ENCODE results near the gene VAC14.
A peak's percentile ranks its signal among the peaks of the same experiment; 100 is the strongest.
"Not testable (repeated sequence)": the region's sequence is repeated elsewhere in the genome, so short reads cannot be mapped to it uniquely, and the experiment has no call there.

Gene VAC14

GRCh38 chr16:70758786-70759185 is 42.2 kb downstream of the VAC14 start:
- DNase-seq = no peak

- DNase-seq = no peak
Measured at GRCh38 chr16:70757183-70757582, 43.8 kb downstream of the VAC14 start.

GRCh38 chr16:70756071-70756470 is 44.9 kb downstream of the VAC14 start:
- no peak for DNase-seq

DNA sequence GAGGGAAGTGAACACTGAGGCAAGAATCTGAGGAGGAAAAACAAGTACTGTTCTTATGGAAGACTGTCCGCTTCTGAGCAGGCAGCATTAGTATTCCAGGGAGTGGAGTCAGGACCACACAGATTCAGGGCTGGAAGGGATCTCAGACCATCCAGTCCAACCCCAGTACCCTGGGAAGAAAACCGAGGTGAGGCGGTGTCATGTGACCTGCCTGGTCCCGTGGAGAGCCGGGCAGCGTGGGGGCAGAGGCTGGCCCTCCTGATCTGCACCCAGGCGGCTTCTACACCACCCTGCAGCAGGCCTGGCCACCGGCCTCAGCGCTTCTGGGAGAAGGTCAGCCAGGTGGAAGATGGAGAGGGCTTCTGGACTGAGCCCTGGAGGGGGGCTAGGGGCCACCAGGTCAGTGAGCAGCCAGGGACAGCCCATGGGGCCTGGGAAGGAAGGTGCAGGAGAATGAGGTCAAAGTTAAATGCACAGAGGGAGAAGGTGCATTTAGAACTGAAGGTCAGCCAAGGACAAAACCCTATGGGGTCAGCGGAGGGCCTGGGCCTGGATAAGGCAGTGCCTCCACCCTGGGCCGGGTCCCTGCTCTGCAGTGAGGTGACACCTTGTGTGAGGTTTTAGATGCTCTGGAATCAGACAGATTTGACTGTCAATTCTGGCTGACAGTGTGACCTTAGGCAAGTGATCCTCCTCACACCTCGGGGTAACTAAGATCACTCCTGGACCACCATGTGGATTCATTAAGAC is 45.9 kb downstream of the VAC14 start:
- no peak for DNase-seq

GRCh38 chr16:70754371-70754770 is 46.6 kb downstream of the VAC14 start:
- no peak for DNase-seq

DNA sequence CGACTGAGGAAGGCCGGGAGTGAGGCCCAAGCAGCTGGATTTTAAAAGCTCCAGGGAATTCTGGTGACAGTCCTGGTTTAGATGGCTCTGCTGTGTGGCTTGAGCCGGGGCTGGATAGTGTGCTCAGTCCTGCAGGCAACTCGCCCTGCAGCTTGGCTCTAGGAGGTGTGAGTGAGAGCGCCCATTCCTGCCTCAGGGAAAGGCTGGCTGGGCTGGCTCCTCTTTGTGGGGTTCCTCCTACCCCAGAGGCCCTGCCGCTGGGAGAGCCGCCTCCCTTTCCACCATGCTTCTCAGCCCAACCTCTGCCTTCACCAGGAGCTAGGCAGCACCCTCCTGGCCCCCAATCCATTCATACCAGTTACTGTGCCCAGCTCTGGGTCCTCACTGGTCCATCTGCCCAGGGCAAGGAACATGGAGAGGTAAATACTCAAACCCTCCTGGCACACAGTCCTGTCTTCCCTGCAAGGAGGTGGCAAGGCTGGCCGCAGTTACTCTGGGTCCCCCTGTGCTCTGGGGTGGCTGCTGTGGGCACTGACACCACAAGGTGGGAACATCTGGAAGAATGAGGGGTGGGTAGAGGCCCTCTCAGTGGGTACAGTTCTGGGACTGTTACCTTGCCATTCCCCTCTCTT is 47.1 kb downstream of the VAC14 start:
- DNase-seq = no peak

DNA sequence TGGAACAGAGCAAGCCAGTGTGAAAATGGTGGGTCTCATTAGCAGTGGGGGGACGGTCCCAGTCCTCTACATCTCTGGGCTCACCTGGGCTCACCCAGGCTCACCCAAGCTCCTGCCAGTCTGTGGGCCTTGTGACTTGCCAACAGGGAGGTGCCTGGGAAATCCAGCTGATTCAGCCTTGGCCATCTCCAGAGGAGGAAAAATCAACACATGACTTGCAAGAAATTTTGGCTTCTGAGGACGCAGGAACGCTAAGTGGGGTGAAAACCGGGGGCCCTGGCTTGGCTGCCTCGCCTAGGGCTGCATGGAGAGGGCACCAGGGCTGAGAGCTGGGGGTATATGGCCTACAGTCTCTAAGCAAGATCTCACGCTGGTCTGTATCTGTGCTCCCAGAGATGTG is 47.7 kb downstream of the VAC14 start:
- DNase-seq = no peak

GRCh38 chr16:70752426-70752825 is 48.5 kb downstream of the VAC14 start:
- DNase-seq = no peak

DNA sequence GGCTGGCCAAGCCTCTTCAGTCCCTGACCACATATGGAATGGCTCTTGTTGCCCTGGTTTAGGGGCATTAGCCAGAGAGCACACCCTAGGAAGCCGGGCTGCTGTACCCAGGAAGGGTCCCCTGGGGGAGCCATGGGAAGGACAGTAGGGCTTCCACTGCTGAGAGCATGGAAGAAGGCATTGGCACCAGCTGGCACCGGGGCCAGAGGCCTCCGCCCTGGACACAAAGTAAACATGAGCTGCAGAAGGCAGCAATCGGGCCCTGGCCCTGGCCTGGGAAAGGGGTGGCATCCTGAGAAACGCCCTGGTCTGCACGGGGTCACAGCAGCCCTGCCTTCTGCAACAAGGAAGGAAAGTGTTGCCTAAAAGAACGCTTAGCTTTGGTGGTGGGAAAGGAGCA is 49.4 kb downstream of the VAC14 start:
- DNase-seq = no peak

- DNase-seq = no peak
Measured at GRCh38 chr16:70750893-70751467, 50.0 kb downstream of the VAC14 start.

GRCh38 chr16:70749681-70750601 is 51.0 kb downstream of the VAC14 start:
- no peak for DNase-seq

- DNase-seq = no peak
Measured at GRCh38 chr16:70749006-70749678, 51.8 kb downstream of the VAC14 start.

DNA sequence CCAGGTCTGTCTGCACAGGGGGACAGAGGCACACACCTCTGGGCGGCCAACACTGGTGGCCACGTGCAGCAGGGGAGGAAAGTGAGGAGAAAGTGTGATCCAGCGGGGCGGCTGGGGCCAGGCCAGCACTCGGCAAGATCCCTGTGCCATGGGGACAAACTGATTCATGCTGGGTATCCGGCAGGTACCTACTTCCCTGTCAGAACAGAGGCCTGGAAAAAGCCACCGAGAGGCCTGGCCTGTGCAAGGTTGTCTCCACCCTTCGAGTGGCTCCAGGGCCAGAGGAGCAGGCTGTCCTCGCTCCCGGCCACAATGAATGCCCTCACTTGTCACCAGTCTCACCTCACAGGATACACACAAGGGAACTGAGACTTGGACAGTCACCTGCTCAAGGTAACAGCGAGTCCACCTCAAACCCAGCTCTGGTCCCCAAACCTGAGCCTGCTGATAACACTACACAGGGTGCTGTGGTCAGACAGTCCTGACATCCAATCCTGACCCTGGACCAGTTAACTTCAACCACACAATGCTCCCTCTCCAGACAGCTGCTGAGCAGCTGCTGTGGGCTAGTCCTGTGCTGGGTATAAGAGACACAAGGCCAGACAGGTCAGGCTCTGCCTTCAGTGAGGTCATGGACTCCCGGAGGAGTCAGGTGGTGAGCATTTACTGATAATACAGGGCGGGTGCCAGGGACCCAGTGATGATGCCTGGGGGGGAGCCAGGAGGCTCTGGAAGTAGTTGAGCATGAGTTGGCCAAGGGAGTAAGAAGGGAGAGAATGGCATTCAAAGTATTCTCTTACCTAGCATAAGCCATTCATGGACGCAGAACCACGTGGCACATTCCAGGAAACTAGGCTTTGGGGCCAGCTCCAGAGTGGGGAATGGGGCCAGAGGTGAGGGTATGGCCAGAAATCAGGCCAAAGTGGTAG is 53.0 kb downstream of the VAC14 start:
- no peak for DNase-seq

GRCh38 chr16:70746708-70747424 is 54.1 kb downstream of the VAC14 start:
- peak; percentile 9 for DNase-seq

GRCh38 chr16:70746040-70746707 is 54.8 kb downstream of the VAC14 start:
- DNase-seq = no peak

DNA sequence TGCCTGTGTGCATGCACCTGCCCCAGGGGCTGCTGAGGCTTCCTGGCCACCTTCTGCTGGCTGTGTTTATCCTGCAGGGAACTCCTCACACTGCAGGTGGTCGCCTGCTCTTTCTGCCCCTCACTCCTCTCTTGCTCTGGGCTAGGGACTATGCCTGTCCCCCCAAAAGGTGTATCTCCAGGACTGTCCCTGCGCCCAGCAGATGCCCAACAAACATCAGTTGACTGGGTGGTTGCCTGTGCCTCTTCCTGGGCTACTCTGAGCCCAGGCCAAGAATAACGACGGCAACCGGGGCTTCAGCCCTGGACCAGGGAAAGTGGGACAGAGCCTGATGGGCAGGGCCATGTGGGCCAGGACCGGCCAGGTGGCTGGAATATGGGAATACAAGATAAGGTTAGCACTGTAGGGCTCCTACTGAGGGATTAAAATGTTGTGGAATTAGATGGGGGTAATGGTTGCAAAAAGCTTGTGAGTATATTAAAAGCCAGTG is 55.4 kb downstream of the VAC14 start:
- DNase-seq = no peak

GRCh38 chr16:70744366-70744765 is 56.6 kb downstream of the VAC14 start:
- DNase-seq = no peak

DNA sequence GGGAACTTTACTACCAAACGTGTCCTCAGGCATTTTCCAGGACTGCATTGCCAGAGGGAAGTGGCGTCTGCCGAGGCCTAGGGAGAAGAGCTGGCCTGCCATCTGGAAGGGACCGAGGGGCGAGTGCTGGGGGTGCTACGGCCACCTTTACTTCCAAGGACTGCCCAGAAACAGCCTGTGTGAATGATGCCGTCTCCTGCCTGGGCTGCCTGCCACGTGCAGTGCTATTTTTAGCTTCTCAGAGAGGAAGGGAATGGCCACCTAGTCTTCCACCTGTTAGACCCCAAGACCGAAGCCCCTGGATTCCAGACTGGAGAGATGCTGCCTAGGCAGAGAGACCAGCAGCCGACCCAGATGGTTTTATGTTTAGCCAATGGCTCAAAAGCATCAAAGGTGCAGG is 57.2 kb downstream of the VAC14 start:
- DNase-seq = no peak

DNA sequence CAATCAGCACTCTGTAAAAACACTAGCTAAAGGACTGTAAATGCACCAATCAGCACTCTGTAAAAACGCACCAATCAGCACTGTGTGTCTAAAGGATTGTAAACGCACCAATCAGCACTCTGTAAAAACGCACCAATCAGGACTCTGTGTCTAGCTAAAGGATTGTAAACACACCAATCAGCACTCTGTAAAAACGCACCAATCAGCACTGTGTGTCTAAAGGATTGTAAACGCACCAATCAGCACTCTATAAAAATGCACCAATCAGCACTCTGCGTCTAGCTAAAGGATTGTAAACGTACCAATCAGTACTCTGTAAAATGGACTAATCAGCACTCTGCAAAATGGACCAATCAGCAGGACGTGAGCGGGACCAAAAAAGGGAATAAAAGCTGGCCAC is 58.0 kb downstream of the VAC14 start:
- DNase-seq = not testable (repeated sequence)

- DNase-seq = no peak
Measured at GRCh38 chr16:70741783-70742125, 59.2 kb downstream of the VAC14 start.
